ENCODE results near the gene KIF22. TPM values are rescaled to one million over a fixed set of nuclear protein-coding genes. Genes with fewer than 3 reads are reported as not detected.
"Not testable (repeated sequence)": the region's sequence is repeated elsewhere in the genome, so short reads cannot be mapped to it uniquely, and the experiment has no call there.

Gene KIF22
- total and polyA plus RNA-seq, 3 donors from 2014 or later: 69.6 to 85.1 (median 79.8) TPM

DNA sequence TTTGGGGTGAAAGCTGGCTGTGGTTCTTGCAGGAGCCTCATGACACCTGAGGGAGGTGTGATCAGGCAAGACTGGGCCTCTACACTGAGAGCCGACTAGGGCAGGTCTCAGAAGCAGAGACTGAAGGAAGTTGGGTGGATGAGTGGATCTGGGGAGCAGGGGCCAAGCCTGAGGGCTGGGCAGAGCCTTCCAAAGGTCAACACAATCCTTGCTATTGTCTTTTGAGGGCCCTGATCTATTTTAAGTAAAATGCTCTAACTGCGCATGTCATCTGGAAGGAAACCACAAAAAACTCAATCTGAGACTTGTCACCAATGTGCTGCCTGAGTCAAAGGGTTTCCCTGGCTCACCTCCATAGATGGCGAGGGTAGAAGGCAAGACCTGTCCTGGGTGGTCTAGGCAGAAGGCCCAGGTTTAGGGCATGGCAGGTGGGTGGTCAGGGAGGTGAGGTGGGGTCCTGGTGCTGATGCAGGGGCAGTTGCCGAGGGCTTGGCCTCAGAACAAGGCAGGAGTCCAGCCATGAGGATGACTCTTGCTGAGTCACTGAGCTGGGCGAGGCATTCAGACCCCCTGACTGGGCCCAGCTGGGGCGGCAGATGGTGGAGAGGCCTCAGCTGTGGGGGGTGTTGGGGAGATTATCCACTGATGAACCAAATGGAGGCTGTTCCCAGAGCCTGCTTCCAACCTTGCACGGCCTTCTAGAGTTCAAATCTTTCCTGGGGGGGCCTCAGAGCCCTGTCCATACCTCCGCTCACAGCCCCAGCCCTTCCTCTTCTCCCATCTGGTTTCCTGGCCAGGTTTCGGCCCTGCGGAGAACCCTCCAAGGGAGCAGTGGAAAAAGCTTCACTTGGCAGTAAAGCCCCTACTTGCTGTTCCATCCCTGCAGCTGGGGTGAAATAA lies 34.8 kb downstream of the KIF22 start:
- Histone ChIP-seq H3K36me3 (ENCODE audit: low read depth, missing control alignments) (no peaks in the 10 kb centered on the region), H3K27ac (peak overlapping the region; percentile 88 to 91), H3K4me3 (no peak overlapping the region), H3K4me1 (peaks cover 79% of the 10 kb centered on the region), H3K9me3 (no peaks in the 10 kb centered on the region), H3K27me3 (no peaks in the 10 kb centered on the region)
- no peak for DNase-seq
- TF ChIP-seq, protein P1, sequence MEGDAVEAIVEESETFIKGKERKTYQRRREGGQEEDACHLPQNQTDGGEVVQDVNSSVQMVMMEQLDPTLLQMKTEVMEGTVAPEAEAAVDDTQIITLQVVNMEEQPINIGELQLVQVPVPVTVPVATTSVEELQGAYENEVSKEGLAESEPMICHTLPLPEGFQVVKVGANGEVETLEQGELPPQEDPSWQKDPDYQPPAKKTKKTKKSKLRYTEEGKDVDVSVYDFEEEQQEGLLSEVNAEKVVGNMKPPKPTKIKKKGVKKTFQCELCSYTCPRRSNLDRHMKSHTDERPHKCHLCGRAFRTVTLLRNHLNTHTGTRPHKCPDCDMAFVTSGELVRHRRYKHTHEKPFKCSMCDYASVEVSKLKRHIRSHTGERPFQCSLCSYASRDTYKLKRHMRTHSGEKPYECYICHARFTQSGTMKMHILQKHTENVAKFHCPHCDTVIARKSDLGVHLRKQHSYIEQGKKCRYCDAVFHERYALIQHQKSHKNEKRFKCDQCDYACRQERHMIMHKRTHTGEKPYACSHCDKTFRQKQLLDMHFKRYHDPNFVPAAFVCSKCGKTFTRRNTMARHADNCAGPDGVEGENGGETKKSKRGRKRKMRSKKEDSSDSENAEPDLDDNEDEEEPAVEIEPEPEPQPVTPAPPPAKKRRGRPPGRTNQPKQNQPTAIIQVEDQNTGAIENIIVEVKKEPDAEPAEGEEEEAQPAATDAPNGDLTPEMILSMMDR (IDR thresholded peaks at IDR 0.05): no peak
- TF ChIP-seq POLR2A (IDR thresholded peaks at IDR 0.05): no peak
- WGBS, 2 donors: 34 to 59% methylated on average over 7 to 10 of the region's 10 CpGs
- intact Hi-C loops (cut with DNase I; ENCODE audit: low total_unique reads): no loop called here

DNA sequence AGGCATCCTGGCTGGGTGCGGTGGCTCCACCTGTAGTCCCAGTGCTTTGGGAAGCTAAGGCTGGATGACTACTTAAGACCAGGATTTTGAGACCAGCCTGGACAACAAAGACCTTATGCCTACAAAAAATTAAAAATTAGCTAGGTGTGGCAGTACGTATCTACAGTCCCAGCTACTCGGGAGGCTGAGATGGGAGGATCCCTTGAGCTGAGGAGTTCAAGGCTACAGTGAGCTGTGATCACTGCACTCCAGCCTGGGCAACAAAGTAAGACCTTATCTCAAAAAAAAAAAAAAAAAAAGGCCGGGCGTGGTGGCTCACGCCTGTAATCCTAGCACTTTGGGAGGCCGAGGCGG lies 35.8 kb downstream of the KIF22 start:
- TF ChIP-seq, protein P1 (IDR thresholded peaks at IDR 0.05): no peak
- no peak for TF ChIP-seq POLR2A (IDR thresholded peaks at IDR 0.05)
- intact Hi-C loops (cut with DNase I; ENCODE audit: low total_unique reads): no loop called here
- 31 to 36% methylated on average over 8 of the region's 8 CpGs for WGBS, 2 donors

DNA sequence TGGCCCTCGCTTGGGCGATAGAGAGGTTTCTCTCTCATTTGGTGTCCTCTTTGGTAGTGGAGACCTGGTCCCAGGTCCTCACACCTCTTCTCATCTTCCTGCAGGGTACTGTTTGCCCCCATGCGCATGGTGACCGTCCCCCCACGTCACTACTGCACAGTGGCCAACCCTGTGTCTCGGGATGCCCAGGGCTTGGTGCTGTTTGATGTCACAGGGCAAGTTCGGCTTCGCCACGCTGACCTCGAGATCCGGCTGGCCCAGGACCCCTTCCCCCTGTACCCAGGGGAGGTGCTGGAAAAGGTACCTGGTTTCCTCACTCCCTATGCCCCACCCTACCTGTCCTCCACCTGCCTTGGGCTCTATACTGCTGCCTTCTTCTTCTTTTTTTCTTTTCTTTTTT lies 40.2 kb downstream of the KIF22 start:
- 95 to 96% methylated on average over 11 of the region's 11 CpGs for WGBS, 2 donors
- TF ChIP-seq POLR2A (IDR thresholded peaks at IDR 0.05): no peak
- TF ChIP-seq, protein P1 (IDR thresholded peaks at IDR 0.05): no peak
- Histone ChIP-seq H3K4me1 (peaks cover 34% of the 10 kb centered on the region), H3K27ac (peak overlapping the region in 1 of 2 donors; percentile 14), H3K36me3 (ENCODE audit: low read depth, missing control alignments) (no peaks in the 10 kb centered on the region), H3K4me3 (no peak overlapping the region), H3K27me3 (no peaks in the 10 kb centered on the region), H3K9me3 (no peaks in the 10 kb centered on the region)
- no peak for DNase-seq
- intact Hi-C loops (cut with DNase I; ENCODE audit: low total_unique reads): no loop called here

More for the DNA sequence above, 35.8 kb downstream of the KIF22 start:
- no peaks in the 10 kb centered on the region for H3K36me3 ChIP-seq (ENCODE audit: low read depth, missing control alignments)
- H3K4me1 ChIP-seq: peaks cover 79% of the 10 kb centered on the region
- no peak overlapping the region for H3K4me3 ChIP-seq
- H3K27me3 ChIP-seq: no peaks in the 10 kb centered on the region
- no peaks in the 10 kb centered on the region for H3K9me3 ChIP-seq
- peak; percentile 70 for DNase-seq
- H3K27ac ChIP-seq: peak overlapping the region; percentile 88 to 91

GRCh38 chr16:29831490-29831889 lies 40.9 kb downstream of the KIF22 start:
- Histone ChIP-seq H3K4me1 (peaks cover 27% of the 10 kb centered on the region), H3K36me3 (ENCODE audit: low read depth, missing control alignments) (no peaks in the 10 kb centered on the region), H3K4me3 (no peak overlapping the region), H3K27ac (no peak overlapping the region), H3K27me3 (no peaks in the 10 kb centered on the region), H3K9me3 (no peaks in the 10 kb centered on the region)
- intact Hi-C loops (cut with DNase I; ENCODE audit: low total_unique reads): no loop called here
- WGBS, 2 donors: 82 to 88% methylated on average over 1 to 2 of the region's 2 CpGs
- no peak for DNase-seq
- TF ChIP-seq POLR2A (IDR thresholded peaks at IDR 0.05): no peak
- TF ChIP-seq, protein P1 (IDR thresholded peaks at IDR 0.05): no peak

DNA sequence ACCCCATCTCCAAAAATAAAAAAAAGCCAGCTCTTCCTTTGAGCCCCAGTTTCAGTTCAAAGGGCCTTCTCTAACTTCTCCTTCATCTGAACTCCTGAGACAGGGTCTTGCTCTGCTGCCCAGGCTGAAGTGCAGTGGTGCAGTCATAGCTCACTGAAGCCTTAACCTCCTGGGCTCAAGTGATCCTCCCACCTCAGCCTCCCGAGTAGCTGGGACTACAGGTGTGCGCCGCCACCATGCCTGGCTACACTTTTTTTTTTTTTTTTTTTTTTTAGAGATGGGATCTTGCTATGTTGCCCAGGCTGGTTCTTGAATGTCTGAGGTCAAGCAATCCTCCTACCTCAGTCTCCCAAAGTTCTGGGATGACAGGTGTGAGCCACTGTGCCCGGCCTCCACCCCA lies 42.7 kb downstream of the KIF22 start:
- intact Hi-C loops (cut with DNase I; ENCODE audit: low total_unique reads); H3K36me3 ChIP-seq (ENCODE audit: low read depth, missing control alignments): not testable (repeated sequence)

More for the DNA sequence above, 42.7 kb downstream of the KIF22 start:
- WGBS, 2 donors: 93% methylated on average over 4 of the region's 4 CpGs
- H3K9me3 ChIP-seq, H3K27me3 ChIP-seq, H3K4me3 ChIP-seq, H3K27ac ChIP-seq, H3K4me1 ChIP-seq, DNase-seq: not testable (repeated sequence)
